HepG2 (cell line): Measurements from ENCODE around the gene SEMA3B. TPM values are rescaled to one million over a fixed set of nuclear protein-coding genes. Genes with fewer than 3 reads are reported as not detected.

ENCODE experiments used
- ARID5B ChIP-seq: IDR thresholded peaks from 2 replicates; pipeline ENCODE4 v1.4.0; 2020; ENCODE audit warnings: mild to moderate bottlenecking, missing genetic modification reagents
- ATF2 ChIP-seq: sonication (generic); formaldehyde crosslinking; IDR thresholded peaks from 2 replicates; pipeline ENCODE4 v1.4.0; 2020; ENCODE audit warnings: missing genetic modification reagents
- CSRNP1 ChIP-seq: sonication (generic); formaldehyde crosslinking; IDR thresholded peaks from 2 replicates; pipeline ENCODE4 v1.8.1; 2023; ENCODE audit warnings: mild to moderate bottlenecking, missing genetic modification reagents
- ESRRA ChIP-seq: sonication (generic); formaldehyde crosslinking; IDR thresholded peaks from 2 replicates; pipeline ENCODE4 v1.5.1; 2020; ENCODE audit warnings: mild to moderate bottlenecking, low read depth, missing genetic modification reagents
- FIP1L1 ChIP-seq: fragments of 200-400 bp; formaldehyde crosslinking; IDR thresholded peaks from 2 replicates; pipeline ENCODE4 v1.6.1; 2018; ENCODE audit warnings: low read depth, mild to moderate bottlenecking, low read length, moderate library complexity, borderline replicate concordance; ENCODE audit not compliant: insufficient read depth
- KDM6A ChIP-seq: IDR thresholded peaks from 2 replicates; pipeline ENCODE4 v1.6.1; 2016; ENCODE audit warnings: low read depth
- MAFG ChIP-seq: sonication (generic); formaldehyde crosslinking; IDR thresholded peaks from 2 replicates; pipeline ENCODE4 v1.5.1; 2020; ENCODE audit warnings: mild to moderate bottlenecking, missing genetic modification reagents
- MEF2D ChIP-seq: sonication (generic); formaldehyde crosslinking; IDR thresholded peaks from 2 replicates; pipeline ENCODE4 v1.5.1; 2020; ENCODE audit warnings: mild to moderate bottlenecking, missing genetic modification reagents
- NAIF1 ChIP-seq: sonication (generic); formaldehyde crosslinking; IDR thresholded peaks from 2 replicates; pipeline ENCODE4 v1.5.0; 2020; ENCODE audit warnings: mild to moderate bottlenecking, missing genetic modification reagents, borderline replicate concordance
- NFE2L1 ChIP-seq: sonication (generic); formaldehyde crosslinking; IDR thresholded peaks from 2 replicates; pipeline ENCODE4 v1.4.0; 2020; ENCODE audit warnings: missing genetic modification reagents, mild to moderate bottlenecking, borderline replicate concordance
- STAG1 ChIP-seq: sonication (generic); formaldehyde crosslinking; IDR thresholded peaks from 2 replicates; pipeline ENCODE4 v1.4.0; 2020; ENCODE audit warnings: missing genetic modification reagents
- XRCC5 ChIP-seq: fragments of 200-400 bp; formaldehyde crosslinking; optimal IDR thresholded peaks from 2 replicates; pipeline ENCODE3; 2017; ENCODE audit warnings: mild to moderate bottlenecking, low read length
- YEATS4 ChIP-seq: sonication (generic); formaldehyde crosslinking; IDR thresholded peaks from 2 replicates; pipeline ENCODE4 v1.4.0; 2020; ENCODE audit warnings: missing genetic modification reagents, borderline replicate concordance
- ZNF101 ChIP-seq: sonication (generic); formaldehyde crosslinking; IDR thresholded peaks from 2 replicates; pipeline ENCODE4 v1.4.0; 2020; ENCODE audit warnings: mild to moderate bottlenecking, low read depth, missing genetic modification reagents, borderline replicate concordance
- ZNF12 ChIP-seq: sonication (generic); formaldehyde crosslinking; IDR thresholded peaks from 2 replicates; pipeline ENCODE4 v1.5.0; 2020; ENCODE audit warnings: missing genetic modification reagents
- ZNF263 ChIP-seq: sonication (generic); formaldehyde crosslinking; IDR thresholded peaks from 2 replicates; pipeline ENCODE4 v1.4.0; 2020; ENCODE audit warnings: missing genetic modification reagents
- ZNF296 ChIP-seq: sonication (generic); formaldehyde crosslinking; conservative IDR thresholded peaks from 2 replicates; pipeline ENCODE4 v1.5.0; 2020; ENCODE audit warnings: mild to moderate bottlenecking, missing genetic modification reagents
- ZNF569 ChIP-seq: sonication (generic); formaldehyde crosslinking; IDR thresholded peaks from 2 replicates; pipeline ENCODE4 v1.5.0; 2020; ENCODE audit warnings: mild to moderate bottlenecking, missing genetic modification reagents, moderate library complexity, borderline replicate concordance
- ZNF800 ChIP-seq: sonication (generic); formaldehyde crosslinking; IDR thresholded peaks from 2 replicates; pipeline ENCODE4 v1.4.0; 2020; ENCODE audit warnings: missing genetic modification reagents
- ZNF883 ChIP-seq: sonication (generic); formaldehyde crosslinking; IDR thresholded peaks from 2 replicates; pipeline ENCODE4 v1.5.1; 2020; ENCODE audit warnings: mild to moderate bottlenecking, missing genetic modification reagents; ENCODE audit errors: not compliant biosample characterization
- polyA plus RNA-seq, 8 experiments: library from polyadenylated mRNA; depleted of rRNA in 3 of 8; stranded (reverse) in 7 of 8; unstranded in 1 of 8; fragments of >200 nt; fragmentation: Illumina TruSeq in 4 of 8; extraction: Trizol in 4 of 8; gene quantifications; 2 replicates each; pipeline versions ENCODE4 v1.2.1 to v1.2.3, GENCODE V29; 2011 to 2016; ENCODE audit warnings: low read depth in 4 of 8, missing spikeins in 1 of 8, mixed read lengths in 1 of 8; ENCODE audit not compliant: insufficient read depth in 1 of 8
- total RNA-seq, 5 experiments: library from RNA; depleted of rRNA; stranded (reverse); fragments of >200 nt; fragmentation: Illumina TruSeq; extraction: Trizol; gene quantifications; 2 replicates each; pipeline ENCODE4 v1.2.3, GENCODE V29; 2016; ENCODE audit warnings: low read depth in 1 of 5

SEMA3B gene
- total and polyA plus RNA-seq, 2 of the 13 experiments (the other 11 are each of a cell fraction or from before 2014, with no cell fraction given), result 93.2 to 158 TPM

- TF ChIP-seq CSRNP1 (CRISPR knock-in tag) (peak; percentile 61), ZNF296 (CRISPR knock-in tag) (peak; percentile 51; the same call in 1 of the 2 replicates), NFE2L1 (CRISPR knock-in tag) (no peak), MAFG (CRISPR knock-in tag) (no peak), ZNF569 (no peak), ZNF800 (CRISPR knock-in tag) (peak; percentile 59; the same call in 1 of the 2 replicates), ZNF263 (CRISPR knock-in tag) (no peak; the same call in 1 of the 2 replicates), ATF2 (CRISPR knock-in tag) (peak; percentile 100), ZNF12 (CRISPR knock-in tag) (no peak), FIP1L1 (no peak), ZNF883 (no peak), KDM6A (CRISPR knock-in tag) (0 out of 2 replicates have a peak, but pooled peaks have one; percentile 12), XRCC5 (peak; percentile 68), MEF2D (CRISPR knock-in tag) (no peak), YEATS4 (peak; percentile 91), NAIF1 (CRISPR knock-in tag) (no peak), ARID5B (peak; percentile 74), STAG1 (peak; percentile 96), ZNF101 (CRISPR knock-in tag) (no peak), ESRRA (peak; percentile 59; the same call in 1 of the 2 replicates)
These were observed 8.7 kb upstream of the SEMA3B start (continued) for GRCh38 chr3:50260027-50260941.
